Amniotic stem cell (primary cell): ENCODE data around the gene LYAR.

Experiments
- DNase-seq: peaks from one replicate; lab custom pipeline; 2025; lab: John Stamatoyannopoulos, UW

The LYAR gene

GRCh38 chr4:4315461-4316149 lies 25.7 kb upstream of the LYAR start:
- DNase-seq = no peak

- no peak for DNase-seq
Observed at GRCh38 chr4:4311193-4311592, 21.2 kb upstream of the LYAR start.

GRCh38 chr4:4308800-4309441 lies 19.0 kb upstream of the LYAR start:
- no peak for DNase-seq

DNA sequence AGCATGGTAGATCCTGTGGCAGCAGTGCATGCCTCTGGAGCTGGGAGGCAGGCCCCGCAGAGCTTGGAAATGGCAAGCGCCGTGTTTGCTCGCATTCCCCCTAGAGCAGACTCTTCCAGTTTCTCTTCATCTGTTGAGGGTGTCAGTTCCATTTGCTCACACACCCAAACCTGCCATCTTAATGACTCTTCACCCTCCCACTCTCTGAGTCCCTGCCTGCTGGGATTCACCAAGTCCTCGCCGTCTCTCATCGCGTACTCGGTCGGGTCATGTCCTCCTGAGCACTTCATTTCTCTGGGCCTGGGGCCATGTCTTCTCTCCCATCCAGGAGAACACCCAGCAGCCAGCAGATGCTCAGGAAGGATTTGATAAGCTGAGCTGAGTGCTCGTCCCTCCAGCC lies 17.0 kb upstream of the LYAR start:
- DNase-seq = no peak

- no peak for DNase-seq
Observed at GRCh38 chr4:4302416-4302815, 12.5 kb upstream of the LYAR start.

DNA sequence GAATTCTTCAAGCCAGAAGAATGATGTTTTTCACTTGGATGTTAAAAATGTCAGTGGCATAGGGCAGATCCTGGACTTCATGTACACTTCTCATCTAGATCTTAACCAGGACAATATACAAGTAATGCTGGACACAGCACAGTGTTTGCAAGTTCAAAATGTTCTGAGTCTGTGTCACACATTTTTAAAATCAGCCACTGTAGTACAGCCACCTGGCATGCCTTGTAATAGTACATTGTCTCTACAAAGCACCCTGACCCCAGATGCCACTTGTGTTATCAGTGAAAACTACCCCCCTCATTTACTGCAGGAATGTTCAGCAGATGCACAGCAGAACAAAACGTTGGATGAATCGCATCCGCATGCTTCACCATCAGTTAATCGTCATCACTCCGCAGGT lies 12.0 kb upstream of the LYAR start:
- no peak for DNase-seq

- DNase-seq = no peak
Observed at GRCh38 chr4:4299006-4299405, 9.1 kb upstream of the LYAR start.

GRCh38 chr4:4296283-4296846 lies 6.4 kb upstream of the LYAR start:
- DNase-seq = no peak

DNA sequence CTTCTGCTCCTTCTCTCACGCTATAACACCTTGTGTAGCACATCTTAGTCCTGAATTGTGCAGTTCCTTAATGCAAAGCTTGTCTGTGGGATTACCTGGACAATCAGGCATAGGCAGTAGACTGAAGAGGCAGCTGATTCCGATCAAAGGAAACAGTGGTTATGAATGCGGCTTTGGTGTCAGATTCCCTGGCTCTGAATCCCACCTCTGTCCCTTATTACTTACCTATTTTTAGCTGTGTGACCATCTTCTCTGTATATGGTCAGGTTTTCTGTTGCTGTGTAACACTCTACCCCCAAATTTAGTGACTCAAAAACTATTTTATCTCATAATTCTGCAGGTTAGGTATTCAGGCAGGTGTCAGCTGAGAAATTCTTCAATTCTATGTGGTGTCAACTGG lies 3.3 kb upstream of the LYAR start:
- DNase-seq = no peak

DNA sequence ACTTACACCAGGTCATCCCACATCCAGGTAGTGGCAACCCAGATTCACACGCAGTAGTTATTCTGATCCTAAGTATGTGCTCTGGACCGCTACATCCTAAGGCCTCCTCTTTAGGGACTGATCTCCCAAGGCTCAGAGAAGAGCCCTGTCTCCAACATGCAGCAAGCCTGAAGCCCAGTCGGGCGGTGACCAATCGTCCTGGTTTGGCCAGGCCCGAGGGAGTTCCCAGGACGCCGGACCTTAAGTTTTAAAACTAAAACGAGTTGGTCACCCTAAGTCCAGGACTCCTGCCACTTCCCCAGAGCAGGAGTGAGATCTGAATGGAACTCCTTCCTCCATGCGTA lies 385 bp downstream of the LYAR start:
- DNase-seq = no peak

GRCh38 chr4:4289055-4289454 lies 899 bp downstream of the LYAR start:
- DNase-seq = no peak

DNA sequence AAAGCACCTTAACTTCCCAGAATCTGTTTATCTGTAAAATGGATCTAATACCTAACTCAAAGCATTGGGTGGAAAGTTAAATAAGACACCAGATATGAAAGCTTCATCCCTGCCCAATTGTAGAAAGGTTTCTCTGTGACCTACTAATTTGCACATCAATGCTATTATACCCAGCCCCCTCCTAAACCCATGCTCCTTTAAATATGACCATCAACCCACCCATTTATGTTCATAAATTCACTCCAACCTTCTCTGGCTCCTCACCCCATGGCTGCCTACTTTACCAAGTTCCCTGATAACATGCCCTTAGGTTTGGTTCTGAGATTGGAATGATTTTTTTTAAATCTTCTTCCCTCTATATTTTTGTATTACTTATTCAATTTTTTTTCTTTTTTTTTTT lies 1.9 kb downstream of the LYAR start:
- no peak for DNase-seq

DNA sequence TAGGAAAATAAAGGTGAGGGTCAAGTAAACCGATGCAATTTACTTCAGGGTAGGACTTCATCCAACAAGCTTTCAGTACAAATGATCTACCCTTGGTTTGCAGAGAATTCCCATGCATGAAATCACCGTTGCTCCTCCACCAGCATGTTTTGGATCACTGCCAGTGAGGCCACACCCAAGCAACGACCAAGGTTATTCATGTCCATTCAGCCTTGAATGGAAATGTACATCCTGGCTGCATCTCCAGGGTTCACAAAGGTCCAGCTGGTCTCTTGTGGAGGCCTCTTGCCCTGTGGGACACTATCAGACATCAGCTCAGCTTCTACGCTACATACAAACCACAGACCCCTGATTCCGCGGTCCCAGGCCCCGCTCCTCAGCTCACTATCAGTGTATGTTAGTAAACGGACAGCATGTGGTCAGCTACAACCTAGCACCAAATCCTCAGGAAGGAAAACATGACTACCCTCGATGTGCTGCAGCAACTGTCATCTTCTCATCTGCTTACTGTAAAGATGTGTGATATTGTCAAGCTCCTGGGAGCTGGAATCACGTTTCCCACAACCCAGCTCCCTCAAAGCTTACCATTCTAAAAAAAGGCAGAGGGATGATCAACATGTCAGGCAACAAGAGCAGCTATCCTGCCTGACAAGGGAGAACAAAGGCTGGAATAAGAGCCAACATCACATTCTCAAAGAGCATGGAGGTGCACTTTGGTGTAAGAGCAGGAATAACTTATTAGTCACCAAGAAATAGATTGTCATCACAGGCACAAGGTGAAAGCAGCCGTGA lies 4.9 kb downstream of the LYAR start:
- no peak for DNase-seq

GRCh38 chr4:4281787-4282186 lies 8.2 kb downstream of the LYAR start:
- no peak for DNase-seq

DNA sequence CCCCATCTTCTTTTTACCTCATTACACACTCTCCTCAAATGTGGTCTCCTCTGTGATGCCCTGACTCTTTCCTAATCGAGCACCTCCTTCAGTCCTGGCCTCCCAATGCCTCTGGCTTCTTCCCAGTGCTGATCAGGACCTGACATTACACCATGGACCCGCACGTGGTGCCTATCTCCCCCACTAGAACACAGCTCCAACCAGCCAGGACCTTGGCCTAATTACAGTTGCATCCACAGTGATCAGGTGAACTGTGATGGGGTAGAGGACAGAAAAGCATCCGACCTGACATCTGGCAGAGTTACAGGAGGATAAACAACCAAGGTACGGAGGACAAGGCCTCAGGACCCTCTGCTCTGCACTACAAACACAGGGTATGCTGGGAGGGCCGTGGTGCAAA lies 12.4 kb downstream of the LYAR start:
- no peak for DNase-seq

DNA sequence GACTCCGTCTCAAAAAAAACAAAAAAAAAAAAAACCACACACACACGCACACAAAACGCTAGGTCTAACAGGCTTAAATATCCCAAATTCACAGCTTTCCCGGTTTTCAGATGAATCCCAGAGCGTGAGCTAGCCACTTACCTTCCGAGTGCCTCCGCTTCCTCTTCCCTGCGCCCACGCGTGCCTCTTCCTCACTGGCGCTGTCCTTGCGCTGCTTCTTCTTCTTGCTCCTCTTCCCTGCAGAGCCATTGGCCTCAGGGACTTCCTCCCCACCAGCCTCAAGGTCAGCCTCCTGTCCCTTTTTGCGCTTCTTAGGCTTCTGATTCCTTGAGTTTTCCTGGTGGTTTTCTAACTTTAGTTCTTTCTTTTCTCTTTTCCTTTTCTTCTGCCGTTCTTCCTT lies 15.7 kb downstream of the LYAR start:
- no peak for DNase-seq

DNA sequence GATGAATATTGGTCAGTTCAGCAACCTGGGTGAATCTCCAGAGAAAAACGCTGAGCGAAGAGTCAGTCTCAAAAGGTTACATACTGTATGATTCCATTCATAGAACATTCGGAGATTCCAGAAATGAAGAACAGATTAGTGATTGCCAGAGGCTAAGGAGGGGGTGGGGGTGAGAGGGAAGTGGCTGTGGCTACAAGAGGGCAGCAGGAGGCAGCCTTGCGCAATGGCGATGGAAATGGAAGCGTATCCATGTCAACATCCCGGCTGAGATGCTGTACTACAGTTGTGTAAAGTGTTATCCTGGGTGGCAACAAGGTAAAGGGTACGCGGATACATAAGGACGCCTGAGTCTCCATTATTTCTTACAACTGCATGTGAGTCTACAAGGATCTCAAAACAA lies 18.0 kb downstream of the LYAR start:
- DNase-seq = no peak

DNA sequence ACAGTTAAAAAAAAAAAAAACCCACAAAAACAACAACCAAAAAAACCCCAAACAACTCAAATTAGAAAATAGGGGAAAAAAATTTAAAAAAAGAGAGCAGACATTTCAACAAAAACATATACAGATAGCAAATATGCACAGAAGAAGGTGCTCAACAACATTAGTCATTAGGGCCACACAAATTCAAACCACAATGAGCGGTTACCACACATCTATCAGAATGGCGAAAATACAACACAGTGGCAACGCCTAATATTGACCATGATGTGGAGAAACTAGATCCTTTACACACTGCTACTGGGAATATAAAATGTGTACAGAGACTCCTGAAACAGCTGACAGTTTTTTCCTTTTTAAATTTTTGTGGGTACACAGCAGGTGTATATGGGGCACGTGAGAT lies 19.4 kb downstream of the LYAR start:
- DNase-seq = no peak

GRCh38 chr4:4269856-4270255 lies 20.1 kb downstream of the LYAR start:
- no peak for DNase-seq

DNA sequence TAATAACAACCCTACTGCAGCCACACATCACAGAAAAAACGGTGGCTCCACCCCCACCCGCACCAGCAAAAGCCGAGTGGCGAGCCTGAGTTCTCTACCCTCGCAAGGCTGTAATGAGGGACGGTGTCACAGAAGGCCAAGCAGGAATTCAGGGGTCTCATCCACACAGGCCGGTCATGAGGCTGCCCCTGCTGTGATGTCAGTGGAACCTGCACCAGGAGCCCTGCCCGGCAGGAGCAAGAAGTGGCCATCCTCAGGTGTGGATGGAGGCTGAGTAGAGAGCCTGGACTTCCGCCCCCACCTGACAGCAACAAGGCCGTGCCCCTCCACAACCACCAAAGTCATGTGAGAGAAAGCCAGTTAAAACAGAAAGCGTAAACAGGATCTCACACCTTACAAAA lies 20.6 kb downstream of the LYAR start:
- DNase-seq = no peak

DNA sequence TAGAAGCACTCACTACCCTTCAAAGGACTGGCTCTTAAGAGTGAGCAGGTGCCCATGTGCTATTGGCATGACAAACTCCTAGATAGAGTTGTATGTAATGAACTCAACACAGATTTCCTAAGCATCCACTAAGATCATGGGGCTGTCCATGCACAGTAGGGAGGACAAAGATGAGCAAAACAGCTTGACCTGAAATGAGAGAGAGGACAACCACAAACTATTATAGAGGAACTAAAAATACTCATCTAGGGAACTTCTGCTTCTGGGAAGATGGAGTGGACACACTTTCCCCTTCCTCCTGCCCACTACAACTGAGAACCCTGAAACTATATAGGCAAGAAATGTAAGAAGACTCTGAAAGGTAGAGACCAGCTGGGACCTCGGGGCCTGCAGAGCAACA lies 21.2 kb downstream of the LYAR start:
- DNase-seq = no peak

DNA sequence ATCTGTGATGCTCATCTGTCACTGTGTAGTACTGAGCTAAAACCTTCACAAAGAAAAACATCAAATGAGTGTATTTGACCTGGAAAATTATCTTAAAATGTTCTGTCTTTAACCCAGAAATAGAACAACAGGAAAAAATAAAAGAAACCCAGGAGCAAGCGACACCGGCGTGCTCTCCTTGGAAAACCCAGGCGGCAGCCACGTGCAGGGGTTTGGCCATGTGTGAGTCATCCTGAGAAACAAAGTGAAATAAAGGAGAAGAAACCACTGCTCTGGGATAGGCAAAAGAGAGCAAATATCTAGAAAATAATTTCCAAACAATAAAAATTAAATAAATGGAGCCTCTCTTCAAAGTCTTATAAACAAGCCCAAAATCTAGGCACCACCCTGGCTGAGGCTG lies 22.0 kb downstream of the LYAR start:
- DNase-seq = no peak

DNA sequence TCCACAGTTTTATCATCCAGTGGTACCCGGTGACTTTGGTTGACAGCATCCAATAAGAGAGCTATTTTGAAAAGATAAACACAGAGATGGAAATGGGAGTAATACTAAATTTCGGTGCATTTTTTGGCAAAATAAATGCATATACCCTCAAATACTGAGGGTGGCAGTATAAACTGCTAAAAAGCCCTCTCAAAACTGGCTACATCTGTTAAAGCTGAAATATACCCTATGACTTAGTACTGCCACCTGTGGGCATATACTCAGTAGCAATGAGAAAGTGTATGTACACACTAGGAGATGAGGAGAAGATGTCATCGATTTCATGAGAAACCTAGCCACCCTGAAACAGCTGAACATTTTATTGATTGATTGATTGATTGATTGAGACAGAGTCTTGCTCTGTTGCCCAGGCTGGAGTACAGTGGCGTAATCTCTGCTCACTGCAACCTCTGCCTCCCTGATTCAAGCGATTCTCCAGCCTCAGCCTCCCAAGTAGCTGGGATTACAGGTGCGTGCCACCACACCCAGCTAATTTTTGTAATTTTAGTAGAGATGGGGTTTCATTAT lies 29.7 kb downstream of the LYAR start:
- peak; percentile 11 for DNase-seq
